ENCODE data around the gene LCE4A.

DNA sequence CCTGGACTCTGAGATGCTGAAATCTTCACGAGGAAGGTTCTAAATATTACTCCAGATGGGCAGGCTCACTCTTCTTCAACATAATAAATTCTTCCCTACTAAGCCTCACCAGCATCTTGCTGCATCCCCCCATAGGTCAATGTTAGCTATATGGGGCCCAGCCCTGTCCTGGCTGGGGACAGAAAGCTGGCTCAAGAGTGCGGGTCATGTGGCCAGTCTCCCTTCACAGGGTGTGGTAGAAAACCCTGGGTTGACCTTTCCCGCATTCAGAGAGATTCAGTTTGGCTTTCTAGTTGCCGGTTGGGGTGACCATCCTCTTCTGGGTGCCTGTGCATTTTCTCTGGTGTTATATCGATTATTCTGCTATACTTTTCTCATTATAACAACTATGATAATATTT is 30.0 kb downstream of the LCE4A start:
- TF ChIP-seq, protein P1, sequence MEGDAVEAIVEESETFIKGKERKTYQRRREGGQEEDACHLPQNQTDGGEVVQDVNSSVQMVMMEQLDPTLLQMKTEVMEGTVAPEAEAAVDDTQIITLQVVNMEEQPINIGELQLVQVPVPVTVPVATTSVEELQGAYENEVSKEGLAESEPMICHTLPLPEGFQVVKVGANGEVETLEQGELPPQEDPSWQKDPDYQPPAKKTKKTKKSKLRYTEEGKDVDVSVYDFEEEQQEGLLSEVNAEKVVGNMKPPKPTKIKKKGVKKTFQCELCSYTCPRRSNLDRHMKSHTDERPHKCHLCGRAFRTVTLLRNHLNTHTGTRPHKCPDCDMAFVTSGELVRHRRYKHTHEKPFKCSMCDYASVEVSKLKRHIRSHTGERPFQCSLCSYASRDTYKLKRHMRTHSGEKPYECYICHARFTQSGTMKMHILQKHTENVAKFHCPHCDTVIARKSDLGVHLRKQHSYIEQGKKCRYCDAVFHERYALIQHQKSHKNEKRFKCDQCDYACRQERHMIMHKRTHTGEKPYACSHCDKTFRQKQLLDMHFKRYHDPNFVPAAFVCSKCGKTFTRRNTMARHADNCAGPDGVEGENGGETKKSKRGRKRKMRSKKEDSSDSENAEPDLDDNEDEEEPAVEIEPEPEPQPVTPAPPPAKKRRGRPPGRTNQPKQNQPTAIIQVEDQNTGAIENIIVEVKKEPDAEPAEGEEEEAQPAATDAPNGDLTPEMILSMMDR (IDR thresholded peaks at IDR 0.05; ENCODE audit: low read depth, low read length), result no peak
- no peak for TF ChIP-seq POLR2A (IDR thresholded peaks at IDR 0.05; ENCODE audit: extremely low read depth, insufficient read length)
- TF ChIP-seq, protein P2, sequence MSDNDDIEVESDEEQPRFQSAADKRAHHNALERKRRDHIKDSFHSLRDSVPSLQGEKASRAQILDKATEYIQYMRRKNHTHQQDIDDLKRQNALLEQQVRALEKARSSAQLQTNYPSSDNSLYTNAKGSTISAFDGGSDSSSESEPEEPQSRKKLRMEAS (IDR thresholded peaks at IDR 0.05; ENCODE audit: low read depth, low read length), result no peak

Data from NB4 (cell line).